Stimulated activated CD4-positive, alpha-beta T cell treated with anti-CD3 and anti-CD28 coated beads, Interleukin-4, amount 100 ng/mL, for 1 hour (primary cell): ENCODE data around the gene PNPT1.
"Not testable (repeated sequence)": the region's sequence is repeated elsewhere in the genome, so short reads cannot be mapped to it uniquely, and the experiment has no call there.

ENCODE experiments used
- DNase-seq: peaks from one replicate; pipeline ENCODE4 v3.0.0-alpha.2; 2020

Gene PNPT1

DNA sequence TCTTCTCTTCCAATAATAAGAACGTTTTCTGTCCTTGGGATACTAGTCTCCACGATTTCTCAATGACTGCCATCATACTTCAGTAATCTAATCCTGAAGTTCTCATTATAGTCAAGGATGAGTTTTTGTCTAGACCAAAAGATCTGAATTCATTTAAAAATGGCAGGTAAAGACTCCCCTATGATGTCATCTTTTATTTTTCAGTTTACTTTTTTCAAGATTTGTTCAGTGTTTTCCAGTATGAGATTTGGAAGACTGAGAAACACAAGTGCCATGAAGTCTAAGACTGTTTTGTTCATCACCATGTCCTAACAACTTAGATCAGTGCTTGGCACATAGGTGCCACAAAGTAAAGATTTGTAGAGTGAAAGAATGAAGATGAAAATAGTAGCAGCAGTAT is 40.4 kb downstream of the PNPT1 start:
- no peak for DNase-seq

DNA sequence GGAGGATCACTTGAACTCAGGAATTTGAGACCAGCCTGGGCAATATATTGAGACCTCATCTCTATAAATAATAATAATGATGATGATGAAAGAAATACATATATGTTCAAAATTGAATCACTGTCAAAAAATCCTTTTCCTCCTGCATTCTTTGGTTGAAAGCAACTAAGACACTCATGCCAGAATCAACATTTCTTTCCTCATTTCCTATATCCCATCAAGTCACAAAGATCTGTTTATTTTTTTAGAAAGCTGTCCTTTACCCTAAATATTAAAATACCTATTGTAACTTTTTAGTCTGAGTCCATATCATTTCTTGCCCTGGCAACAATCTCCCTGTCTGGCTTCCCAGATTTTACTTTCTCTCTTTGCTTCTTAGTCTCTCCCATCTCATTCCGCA is 44.4 kb downstream of the PNPT1 start:
- no peak for DNase-seq

DNA sequence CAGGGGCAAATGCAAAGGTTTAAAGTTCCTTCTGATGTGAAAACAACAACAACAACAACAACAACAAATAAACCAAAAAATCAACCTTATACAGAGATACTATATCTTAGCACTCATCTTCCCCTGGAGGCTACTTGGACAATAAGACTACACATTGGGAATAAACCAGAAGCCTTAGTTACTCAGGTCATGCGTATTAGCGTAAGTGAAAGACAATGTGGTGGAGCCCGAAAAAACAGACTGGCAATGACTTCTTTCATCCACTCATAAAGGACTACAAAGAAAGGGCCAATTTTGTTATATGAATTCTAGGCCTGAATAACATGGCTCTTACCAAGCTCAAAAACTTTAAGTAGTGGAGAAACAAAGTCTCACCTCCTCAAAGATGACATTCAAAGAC is 56.8 kb downstream of the PNPT1 start:
- no peak for DNase-seq

DNA sequence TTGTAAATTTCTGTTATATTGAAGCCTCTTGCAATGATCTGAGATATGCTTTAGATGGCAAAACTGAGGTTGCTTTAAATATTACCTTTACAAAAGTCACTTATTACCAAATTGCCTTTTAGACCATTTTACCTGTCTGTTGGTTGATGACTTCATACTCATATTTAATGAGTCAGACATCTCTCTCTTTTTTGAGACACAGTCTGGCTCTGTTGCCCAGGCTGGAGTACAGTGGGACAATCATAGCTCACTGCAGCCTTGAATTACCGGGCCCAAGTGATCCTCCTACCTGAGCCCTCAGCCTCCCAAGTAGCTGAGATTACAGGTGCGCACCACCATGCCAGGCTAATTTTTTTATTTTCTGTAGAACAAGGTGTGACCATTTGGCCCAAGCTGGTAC is 64.7 kb downstream of the PNPT1 start:
- no peak for DNase-seq

DNA sequence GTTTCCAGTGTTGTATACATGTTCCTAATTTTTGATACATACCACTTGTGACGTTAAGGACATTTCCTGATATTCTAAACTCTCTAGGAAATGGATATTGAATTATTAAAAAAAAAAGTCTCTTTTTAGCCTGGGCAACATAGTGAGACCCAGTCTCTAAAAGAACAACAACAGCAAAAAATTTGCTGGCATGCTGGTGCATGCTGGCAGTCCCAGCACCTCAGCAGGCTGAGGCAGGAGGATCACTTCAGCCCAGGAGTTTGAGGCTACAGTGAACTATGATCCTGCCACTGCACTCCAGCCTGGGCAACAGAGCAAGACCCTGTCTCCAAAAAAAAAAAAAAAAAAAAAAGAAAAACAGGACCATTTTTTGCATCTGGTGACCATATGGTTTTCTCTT is 65.7 kb downstream of the PNPT1 start:
- no peak for DNase-seq

DNA sequence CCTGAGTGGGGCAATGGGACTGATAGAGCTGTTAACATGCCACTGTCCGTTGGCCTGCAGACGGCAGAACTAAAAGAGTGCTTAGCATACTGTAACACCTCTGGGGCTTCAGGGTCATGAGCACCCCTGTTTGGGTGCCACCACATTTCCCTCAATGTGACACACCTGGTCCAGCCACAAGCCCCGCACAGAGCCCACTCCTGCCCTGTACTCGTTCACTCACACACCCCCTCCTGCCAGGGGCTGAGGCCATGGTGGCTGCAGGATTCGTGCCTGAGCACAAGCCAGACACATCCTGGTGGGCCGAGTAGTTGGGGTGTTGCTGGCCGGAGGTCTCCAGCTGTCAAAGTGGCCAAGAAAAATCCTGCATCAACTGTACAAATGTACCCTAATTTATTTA is 71.8 kb downstream of the PNPT1 start:
- no peak for DNase-seq

DNA sequence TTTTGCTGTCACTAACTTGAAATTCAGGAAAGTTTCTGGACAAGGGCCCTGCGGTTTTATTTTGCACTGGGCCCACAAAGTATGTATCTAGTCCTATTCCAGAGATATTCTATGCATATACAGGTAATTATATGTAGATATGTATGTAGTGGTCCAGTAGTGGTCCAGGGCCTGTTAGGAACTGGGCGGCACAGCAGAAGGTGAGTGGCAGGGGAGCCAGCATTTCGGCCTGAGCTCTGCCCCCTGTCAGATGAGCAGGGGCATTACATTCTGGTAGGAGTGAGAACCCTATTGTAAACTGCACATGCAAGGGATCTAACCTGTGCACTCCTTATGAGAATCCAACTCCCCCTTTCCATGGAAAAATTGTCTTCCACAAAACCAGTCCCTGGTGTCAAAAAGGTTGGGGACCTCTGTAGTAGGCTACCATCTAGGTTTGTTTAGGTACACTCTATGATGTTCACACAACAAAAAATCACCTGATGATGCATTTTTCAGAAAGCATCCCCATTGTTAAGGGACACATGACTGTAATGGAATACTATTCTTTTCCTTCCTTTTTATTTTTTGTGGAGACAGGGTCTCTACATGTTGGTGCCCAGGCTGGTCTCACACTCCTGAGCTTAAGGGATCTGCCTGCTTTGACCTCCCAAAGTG is 73.4 kb downstream of the PNPT1 start:
- DNase-seq = no peak

DNA sequence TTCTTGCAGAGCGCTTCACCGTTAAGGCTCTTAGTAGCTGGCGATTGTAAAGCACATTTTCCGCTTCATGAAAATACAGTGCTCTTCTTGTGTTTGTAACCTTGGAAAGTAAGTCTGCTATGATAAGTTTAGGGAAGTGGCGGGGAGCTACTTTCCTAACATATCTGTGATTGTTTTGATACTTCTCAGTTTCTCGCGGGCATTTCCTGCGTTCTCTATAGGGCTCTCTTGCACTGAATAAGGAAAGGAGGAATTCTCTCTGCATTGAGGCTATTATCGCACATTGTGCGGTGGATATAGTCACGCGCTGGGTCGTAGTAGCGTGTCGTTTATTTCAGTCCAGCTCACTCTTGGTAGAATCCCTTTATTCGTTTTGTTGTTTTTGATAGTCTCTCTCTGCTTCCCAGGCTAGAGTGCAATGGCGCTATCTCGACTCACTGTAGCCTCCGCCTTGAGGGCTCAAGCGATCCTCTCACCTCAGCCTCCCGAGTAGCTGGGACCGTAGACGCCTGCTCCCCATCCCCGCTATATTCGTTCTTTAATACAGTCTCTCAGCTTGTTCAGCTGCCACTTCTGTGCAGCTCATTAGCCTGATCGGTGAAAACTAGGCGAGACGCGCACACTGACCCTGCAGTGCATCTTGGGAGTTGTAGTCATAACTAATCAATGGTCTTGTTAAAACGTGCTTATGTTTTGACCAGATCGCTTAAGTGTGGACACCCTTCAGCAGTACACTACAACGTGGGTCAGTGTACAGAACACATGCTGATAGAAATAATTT is 75.2 kb downstream of the PNPT1 start:
- DNase-seq = peak; percentile 45

DNA sequence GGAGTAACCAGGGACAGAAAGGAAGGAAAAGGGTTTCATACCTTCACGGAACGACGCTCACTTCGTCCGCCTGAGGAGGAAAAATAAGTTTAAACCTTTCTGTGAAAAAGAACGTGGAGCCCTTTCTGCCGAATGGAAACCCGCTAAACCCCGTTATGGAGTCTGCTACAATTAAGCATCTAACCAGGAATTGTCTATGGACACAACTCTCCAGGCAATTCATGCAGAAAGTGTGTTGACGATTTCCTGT is 75.7 kb downstream of the PNPT1 start:
- DNase-seq = no peak

DNA sequence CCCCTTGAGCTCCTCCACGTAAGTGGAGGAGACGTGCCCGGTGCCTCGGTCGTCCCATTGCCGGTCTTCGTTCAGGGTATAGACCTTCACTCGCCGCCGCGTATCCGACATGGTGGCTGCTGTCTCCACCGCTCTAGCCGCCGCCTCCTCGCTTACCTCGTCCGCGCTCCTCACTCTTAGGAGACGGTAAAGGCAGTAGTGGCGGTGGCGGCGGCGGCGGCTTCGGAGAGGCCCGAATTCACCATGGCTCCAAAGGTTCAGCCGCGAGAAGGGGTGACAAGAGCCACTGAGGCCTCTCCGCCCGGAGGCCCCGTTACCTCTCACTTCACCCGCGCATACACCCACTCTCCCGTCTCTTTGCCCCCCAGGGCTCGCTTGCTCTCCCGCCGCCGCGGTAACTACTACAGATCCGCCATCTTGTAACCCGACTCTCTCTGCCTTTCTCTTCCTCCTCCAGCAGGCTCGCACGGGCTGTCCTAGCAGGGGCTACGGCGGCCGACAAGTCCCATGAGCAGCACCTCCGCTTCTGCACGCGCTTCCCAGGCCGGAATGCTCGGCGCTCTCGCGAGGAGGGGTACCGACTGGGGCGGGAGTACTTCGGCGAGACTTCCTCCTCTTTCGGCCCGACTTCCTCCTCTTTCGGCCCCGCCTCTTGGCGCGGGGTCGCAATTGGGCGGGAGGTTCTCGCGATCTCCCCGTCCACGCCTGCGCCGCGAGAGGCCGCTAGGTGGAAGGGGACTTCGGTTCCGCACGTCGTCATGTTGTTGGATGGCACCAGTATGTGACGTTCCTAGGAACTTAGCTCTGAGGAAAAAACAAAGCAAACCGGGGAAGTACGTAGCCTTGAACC is 76.2 kb downstream of the PNPT1 start, which contains the start of gene PPP4R3B:
PPP4R3B (minus strand) TSS at position 448 of the 850 bp plus-strand sequence; CDS start at position 111, 337 bp downstream.
- peak; percentile 98 for DNase-seq

DNA sequence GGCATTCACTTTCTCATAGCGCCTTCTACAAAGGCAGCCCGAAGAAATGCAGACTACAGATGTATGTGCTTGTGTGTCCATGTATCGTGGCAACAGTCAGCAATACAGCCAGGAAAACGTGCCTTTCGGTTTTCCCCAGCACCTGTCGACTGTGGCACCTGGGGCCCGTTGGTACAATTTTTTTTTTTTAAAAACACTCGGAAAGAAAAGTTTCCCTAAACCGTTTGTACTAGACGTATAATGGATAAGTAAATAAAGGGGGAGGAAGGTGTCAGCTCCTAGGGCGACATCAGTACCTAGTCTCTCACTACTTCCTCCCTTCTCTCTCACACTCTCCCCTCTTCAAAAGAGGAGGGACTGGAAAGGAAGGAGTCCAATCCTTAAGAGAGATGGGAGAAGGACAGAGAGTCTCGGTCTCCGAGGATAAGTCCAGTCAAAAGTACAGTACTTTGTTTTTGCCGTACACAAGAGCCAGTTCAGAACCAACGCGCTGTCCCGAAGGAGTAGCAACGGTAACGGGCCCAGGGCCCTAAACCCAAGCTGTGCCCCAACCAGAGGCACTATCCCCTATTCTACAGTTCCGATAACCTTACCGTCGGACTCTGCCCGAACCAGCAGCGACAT is 77.0 kb downstream of the PNPT1 start:
- DNase-seq = no peak

DNA sequence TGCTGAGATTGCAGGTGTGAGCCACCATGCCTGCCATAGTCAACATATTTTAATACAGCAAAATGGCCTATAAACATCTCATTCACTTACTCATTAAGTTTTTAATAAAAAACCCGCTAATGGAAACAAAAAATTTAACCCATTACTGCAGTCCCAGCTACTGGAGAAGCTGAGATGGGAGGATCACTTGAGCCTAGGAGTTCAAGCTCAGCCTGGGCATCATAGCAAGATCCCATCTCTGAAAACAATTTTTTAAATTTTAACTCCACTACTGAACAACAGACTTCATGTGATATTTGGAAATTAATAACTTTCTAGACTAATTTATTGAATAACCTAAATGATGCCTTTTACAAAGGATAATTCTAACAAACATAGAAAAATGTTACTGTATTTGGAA is 81.6 kb downstream of the PNPT1 start:
- no peak for DNase-seq

DNA sequence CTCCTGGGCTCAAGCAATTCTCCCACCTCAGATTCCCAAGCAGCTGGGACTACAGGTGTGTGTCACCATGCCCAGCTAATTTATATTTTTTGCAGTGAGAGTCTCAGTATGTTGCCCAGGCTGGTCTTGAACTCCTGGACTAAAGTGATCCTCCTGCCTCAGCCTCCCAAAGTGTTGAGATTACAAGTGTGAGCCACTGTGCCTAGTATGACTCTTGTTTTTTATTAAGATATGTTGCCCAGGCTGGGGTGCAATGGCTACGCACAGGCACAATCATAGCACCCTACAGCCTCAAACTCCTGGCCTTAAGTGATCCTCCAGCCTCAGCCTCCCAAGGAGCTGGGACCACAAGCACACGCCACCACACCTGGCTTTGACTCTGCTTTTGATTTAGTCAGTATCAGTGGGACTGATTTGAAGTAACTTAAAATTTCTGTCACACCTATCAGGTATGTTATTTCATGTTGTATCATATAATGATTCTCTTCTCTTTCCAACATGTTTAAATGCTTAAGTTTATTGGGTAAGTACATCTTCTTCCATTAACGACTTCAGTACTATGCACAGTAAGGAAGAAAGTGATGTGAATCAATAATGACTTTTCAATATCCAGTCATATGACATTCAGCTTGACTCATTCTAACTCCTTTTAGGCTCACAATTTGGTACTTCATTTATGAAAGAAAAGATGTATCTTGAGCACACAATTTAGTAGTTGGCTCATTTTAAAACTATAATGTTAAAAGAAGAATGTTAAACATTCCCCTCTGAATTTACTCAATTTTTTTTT is 82.5 kb downstream of the PNPT1 start:
- DNase-seq = no peak

DNA sequence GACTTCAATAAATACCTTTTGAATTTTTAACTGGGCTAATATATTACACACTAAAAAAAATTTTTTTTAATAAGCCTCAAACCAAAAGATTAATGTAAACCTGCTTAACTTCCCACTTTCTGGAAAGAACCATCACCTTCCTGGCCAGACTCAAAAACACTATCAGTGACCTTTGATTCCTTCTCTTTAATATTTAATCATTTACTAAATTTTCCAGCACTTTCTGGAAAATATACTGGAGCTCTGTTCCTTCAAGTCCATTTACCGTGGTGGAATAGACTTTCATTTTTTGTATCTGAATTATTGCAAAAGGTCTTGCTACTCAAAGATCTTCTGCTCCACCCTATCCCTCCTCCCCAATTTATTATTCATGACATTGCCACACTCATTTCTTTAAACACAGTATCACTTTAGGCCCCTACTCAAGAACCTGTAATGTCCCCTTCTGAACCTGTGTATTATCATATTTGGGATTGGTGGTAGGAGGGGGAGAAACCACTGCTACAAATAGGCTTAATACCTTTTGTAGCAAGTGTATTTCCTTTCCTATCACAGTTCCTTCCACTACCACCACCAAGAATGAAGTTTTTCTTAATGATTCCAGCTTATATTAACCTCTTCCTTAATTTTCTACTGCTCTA is 83.6 kb downstream of the PNPT1 start:
- no peak for DNase-seq

DNA sequence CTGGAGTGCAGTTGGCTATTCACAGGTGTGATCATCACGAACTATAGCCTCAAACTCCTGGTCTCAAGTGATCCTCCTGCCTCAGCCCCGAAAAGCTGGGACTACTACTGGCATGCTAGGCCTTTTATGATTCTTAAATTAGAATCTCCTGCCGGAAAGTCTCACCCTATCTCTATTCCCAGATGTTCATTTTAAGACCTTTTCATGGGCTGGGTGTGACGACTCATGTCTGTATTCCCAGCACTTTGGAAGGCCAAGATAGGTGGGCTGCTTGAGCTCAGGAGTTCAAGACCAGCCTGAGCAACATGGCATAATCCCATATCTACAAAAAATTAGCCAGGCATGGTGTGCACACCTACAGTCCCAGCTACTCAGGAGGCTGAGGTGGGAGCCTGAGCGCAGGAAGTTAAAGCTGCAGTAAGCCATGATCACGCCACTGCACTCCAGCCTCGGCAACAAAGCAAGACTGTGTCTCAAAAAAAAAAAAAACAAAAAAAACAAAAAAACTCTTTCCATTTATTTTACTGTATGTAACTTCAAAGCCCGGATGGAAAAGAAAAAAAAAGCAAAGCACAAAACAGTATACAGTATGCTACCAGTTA is 84.3 kb downstream of the PNPT1 start:
- DNase-seq = no peak

DNA sequence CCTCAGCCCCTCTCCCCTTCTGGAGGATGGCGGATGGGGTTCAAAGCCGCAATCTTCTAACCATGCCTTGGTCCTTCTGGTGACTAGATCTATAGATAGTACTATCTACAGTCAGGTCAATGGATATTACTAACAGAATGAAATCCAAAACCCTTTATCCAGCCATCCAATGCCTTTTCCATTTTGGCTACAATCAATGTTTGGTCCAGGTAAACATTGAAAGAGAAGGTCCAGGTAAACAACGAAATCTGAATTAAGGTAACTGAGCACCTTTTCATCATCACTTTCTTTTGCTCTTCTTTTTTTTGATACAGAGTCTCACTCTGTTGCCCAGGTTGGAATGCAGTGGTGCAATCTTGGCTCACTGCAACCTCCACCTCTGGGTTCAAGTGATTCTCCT is 85.9 kb downstream of the PNPT1 start:
- no peak for DNase-seq

DNA sequence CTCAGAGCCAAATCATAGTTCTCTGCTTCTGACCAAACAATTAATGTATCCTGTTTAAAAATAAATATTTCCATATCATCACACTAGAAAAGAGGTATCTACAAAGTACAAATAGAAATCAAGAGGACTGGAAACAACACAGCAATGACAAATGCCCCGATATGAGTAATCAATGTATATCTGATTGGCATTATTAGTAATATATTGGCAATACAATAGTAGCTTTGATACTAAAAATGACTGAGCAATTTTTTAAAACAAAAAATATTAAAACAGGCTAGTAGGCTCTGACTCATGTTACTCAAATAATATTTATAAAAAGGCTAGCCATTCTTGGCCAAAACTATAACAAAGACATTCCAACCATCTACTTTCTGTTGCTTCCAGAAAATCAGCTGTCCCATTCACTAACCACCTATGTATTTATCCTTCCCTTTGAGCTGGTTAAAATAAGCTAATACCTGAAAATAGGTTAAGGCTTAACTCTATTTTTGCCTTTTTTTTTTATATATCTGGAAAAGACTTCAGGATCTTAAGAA is 89.5 kb downstream of the PNPT1 start:
- no peak for DNase-seq

DNA sequence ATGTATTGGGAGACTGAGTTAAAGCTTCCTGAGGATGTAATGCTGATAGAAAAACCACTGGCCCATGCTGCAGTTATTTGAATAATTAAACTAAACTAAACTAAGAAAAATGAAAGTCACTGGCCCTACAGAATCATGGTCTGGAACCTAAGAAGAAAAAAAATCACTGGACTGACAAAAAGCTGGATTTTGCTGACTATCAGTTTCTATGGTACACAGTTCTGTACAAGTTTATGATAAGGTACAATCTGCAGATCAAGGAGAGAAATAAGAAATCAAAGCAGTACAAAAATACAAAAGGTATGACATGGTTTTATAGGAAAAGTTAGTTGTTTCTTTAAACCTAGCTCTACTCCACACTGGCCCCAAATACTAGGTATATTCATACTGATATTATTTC is 91.8 kb downstream of the PNPT1 start:
- DNase-seq = no peak

DNA sequence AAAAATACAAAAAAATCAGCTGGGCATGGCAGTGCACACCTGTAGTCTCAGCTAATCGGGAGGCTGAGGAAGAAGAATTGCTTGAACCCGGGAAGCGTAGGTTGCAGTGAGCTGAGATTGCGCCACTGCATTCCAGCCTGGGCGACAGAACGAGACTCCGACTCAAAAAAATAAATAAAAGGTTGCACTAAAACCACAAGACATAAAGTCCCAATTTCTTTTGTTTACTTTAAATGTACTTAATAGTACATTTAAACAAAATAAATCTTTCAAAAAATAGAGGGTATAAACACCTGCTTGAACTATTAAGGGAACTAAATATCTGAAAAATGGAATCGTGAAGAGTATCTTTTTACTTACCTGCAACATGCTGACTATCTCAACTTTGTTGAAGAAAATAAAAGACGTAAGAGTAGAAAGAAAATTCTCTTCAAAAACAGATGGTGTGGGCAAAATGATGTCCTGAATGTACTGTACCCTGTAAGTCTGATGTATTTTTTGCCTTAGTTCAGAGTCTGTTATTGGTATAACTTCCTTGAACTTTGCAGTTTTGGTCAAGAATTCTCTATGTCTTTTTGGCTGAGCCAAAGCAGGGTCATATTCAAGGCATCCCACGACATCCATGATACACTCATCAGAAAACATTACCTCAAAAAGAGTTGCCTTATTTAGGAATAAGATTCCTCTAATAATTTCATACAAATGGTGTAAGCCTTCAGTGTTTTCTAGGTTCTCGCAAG is 95.4 kb downstream of the PNPT1 start:
- DNase-seq = no peak

DNA sequence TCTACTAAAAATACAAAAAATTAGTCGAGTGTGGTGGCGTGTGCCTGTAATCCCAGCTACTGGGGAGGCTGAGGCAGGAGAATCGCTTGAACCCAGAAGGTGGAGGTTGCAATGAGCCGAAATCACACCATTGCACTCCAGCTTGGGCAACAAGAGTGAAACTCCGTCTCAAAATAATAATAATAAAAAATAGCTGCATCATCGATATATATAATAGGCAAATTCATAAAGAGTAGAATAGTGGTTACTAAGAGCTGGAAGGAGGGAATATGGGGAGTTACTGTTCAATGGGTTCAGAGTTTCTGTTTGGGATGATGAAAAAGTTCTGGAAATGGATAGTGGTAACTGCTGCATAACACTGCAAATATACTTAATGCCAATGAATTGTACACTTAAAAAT is 96.8 kb downstream of the PNPT1 start:
- not testable (repeated sequence) for DNase-seq

DNA sequence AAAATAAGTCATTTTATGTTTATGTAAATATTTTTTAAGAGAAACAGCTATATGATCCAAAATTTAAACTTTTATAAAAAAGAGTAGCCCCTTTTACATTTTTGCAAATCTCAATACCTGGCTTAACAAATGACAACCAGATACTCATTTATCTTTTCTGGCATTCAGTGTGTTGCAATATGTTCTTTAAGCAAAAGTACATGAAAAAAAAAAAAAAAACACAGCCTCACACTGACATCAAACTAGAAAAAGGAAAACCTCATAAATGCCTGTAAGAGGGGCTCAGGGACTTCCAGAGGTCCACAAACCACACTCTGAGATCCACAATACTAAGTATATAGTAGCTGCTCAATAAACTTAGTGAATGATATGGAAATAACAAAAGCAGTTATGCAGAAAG is 98.1 kb downstream of the PNPT1 start:
- DNase-seq = no peak
